Stimulated activated effector memory CD8-positive, alpha-beta T cell treated with anti-CD3 and anti-CD28 coated beads, Interleukin-12 subunit alpha, Interleukin-12 subunit beta, amount 100 ng/mL, for 72 hours (primary cell): ENCODE measurements around the gene GGACT.
"Not testable (repeated sequence)": the region's sequence is repeated elsewhere in the genome, so short reads cannot be mapped to it uniquely, and the experiment has no call there.

ENCODE experiments used
- ATAC-seq: fragments of 150-1000 bp; cut with Tn5 transposase; 2 replicates; pipeline ENCODE4 v1.10.0; 2021
- DNase-seq, 2 donors: peaks; one replicate each; pipeline ENCODE4 v3.0.0; 2021 to 2022; ENCODE audit warnings: low spot score in 2 of 2
- H3K27ac Mint-ChIP-seq: one replicate; pipeline ENCODE4 v1.8.0; 2022; ENCODE audit warnings: mild to moderate bottlenecking, mixed read lengths
- H3K36me3 Mint-ChIP-seq: one replicate; pipeline ENCODE4 v1.8.0; 2022; ENCODE audit warnings: mild to moderate bottlenecking, mixed read lengths
- H3K4me1 Mint-ChIP-seq: one replicate; pipeline ENCODE4 v1.8.0; 2022; ENCODE audit warnings: mixed read lengths
- H3K4me3 Mint-ChIP-seq: one replicate; pipeline ENCODE4 v1.8.0; 2022; ENCODE audit warnings: mild to moderate bottlenecking, mixed read lengths
- H3K9me3 Mint-ChIP-seq: one replicate; pipeline ENCODE4 v1.8.0; 2022; ENCODE audit warnings: mixed read lengths

Gene GGACT

GRCh38 chr13:100581030-100581429 lies 7.6 kb downstream of the GGACT start:
- no peak for ATAC-seq
- DNase-seq: no peak
- Mint-ChIP-seq H3K4me1 (peaks cover 14% of the 10 kb centered on the region), H3K4me3 (no peak overlapping the region), H3K36me3 (no peaks in the 10 kb centered on the region), H3K9me3 (no peaks in the 10 kb centered on the region), H3K27ac (peak overlapping the region; percentile 35)

GRCh38 chr13:100580045-100580444 lies 8.5 kb downstream of the GGACT start:
- Mint-ChIP-seq H3K4me1 (peaks cover 15% of the 10 kb centered on the region), H3K36me3 (no peaks in the 10 kb centered on the region), H3K27ac (no peak overlapping the region), H3K4me3 (no peak overlapping the region), H3K9me3 (no peaks in the 10 kb centered on the region)
- ATAC-seq (no peak), DNase-seq (no peak)

GRCh38 chr13:100577239-100577638 lies 11.3 kb downstream of the GGACT start:
- peaks cover 28% of the 10 kb centered on the region for H3K4me1 Mint-ChIP-seq
- not testable (repeated sequence) for ATAC-seq, H3K4me3 Mint-ChIP-seq, DNase-seq, H3K36me3 Mint-ChIP-seq, H3K27ac Mint-ChIP-seq, H3K9me3 Mint-ChIP-seq

GRCh38 chr13:100573121-100573520 lies 15.5 kb downstream of the GGACT start:
- Mint-ChIP-seq H3K4me1 (peaks cover 20% of the 10 kb centered on the region), H3K4me3 (no peak overlapping the region), H3K9me3 (no peaks in the 10 kb centered on the region), H3K36me3 (no peaks in the 10 kb centered on the region), H3K27ac (no peak overlapping the region)
- DNase-seq: peak; percentile 60 to 77
- ATAC-seq: peak; percentile 84

GRCh38 chr13:100566543-100566942 lies 22.0 kb downstream of the GGACT start:
- Mint-ChIP-seq H3K4me1 (peaks cover 14% of the 10 kb centered on the region), H3K27ac (no peak overlapping the region), H3K9me3 (no peaks in the 10 kb centered on the region), H3K36me3 (no peaks in the 10 kb centered on the region), H3K4me3 (no peak overlapping the region)
- no peak for ATAC-seq
- no peak for DNase-seq

GRCh38 chr13:100565286-100565685 lies 23.3 kb downstream of the GGACT start:
- Mint-ChIP-seq H3K4me1 (peaks cover 14% of the 10 kb centered on the region), H3K36me3 (no peaks in the 10 kb centered on the region), H3K9me3 (no peaks in the 10 kb centered on the region), H3K27ac (peak overlapping the region; percentile 9), H3K4me3 (no peak overlapping the region)
- ATAC-seq (no peak), DNase-seq (no peak)

GRCh38 chr13:100564444-100565223 lies 24.0 kb downstream of the GGACT start:
- DNase-seq (no peak), ATAC-seq (no peak)
- no peak overlapping the region for H3K4me3 Mint-ChIP-seq
- H3K9me3 Mint-ChIP-seq: no peaks in the 10 kb centered on the region
- no peaks in the 10 kb centered on the region for H3K36me3 Mint-ChIP-seq
- H3K4me1 Mint-ChIP-seq: peaks cover 14% of the 10 kb centered on the region
- no peak overlapping the region for H3K27ac Mint-ChIP-seq

- Mint-ChIP-seq H3K4me1 (peaks cover 14% of the 10 kb centered on the region), H3K4me3 (no peak overlapping the region), H3K9me3 (no peaks in the 10 kb centered on the region), H3K36me3 (no peaks in the 10 kb centered on the region), H3K27ac (peak overlapping the region; percentile 21)
- DNase-seq (no peak), ATAC-seq (no peak)
These were observed 24.8 kb downstream of the GGACT start for GRCh38 chr13:100563779-100564178.

- Mint-ChIP-seq H3K27ac (no peak overlapping the region), H3K4me3 (no peak overlapping the region), H3K4me1 (peaks cover 14% of the 10 kb centered on the region), H3K36me3 (no peaks in the 10 kb centered on the region), H3K9me3 (no peaks in the 10 kb centered on the region)
- DNase-seq: no peak
- ATAC-seq: no peak
These were observed 26.9 kb downstream of the GGACT start for GRCh38 chr13:100561599-100562204.

- H3K36me3 Mint-ChIP-seq: no peaks in the 10 kb centered on the region
- peaks cover 9% of the 10 kb centered on the region for H3K4me1 Mint-ChIP-seq
- no peaks in the 10 kb centered on the region for H3K9me3 Mint-ChIP-seq
- ATAC-seq (no peak), DNase-seq (no peak)
- no peak overlapping the region for H3K27ac Mint-ChIP-seq
- H3K4me3 Mint-ChIP-seq: no peak overlapping the region
These were observed 27.5 kb downstream of the GGACT start for GRCh38 chr13:100561158-100561499.

- H3K4me1 Mint-ChIP-seq: peaks cover 4% of the 10 kb centered on the region
- DNase-seq (no peak), ATAC-seq (no peak)
- no peaks in the 10 kb centered on the region for H3K9me3 Mint-ChIP-seq
- no peaks in the 10 kb centered on the region for H3K36me3 Mint-ChIP-seq
- H3K4me3 Mint-ChIP-seq: no peak overlapping the region
- no peak overlapping the region for H3K27ac Mint-ChIP-seq
These were observed 28.0 kb downstream of the GGACT start for GRCh38 chr13:100560498-100561157.

GRCh38 chr13:100559886-100560285 lies 28.7 kb downstream of the GGACT start:
- DNase-seq (no peak), ATAC-seq (no peak)
- no peak overlapping the region for H3K27ac Mint-ChIP-seq
- no peaks in the 10 kb centered on the region for H3K4me1 Mint-ChIP-seq
- no peak overlapping the region for H3K4me3 Mint-ChIP-seq
- H3K36me3 Mint-ChIP-seq: no peaks in the 10 kb centered on the region
- H3K9me3 Mint-ChIP-seq: no peaks in the 10 kb centered on the region

GRCh38 chr13:100552755-100553154 lies 35.8 kb downstream of the GGACT start:
- no peak for ATAC-seq
- H3K27ac Mint-ChIP-seq: no peak overlapping the region
- no peaks in the 10 kb centered on the region for H3K4me1 Mint-ChIP-seq
- DNase-seq: no peak
- H3K4me3 Mint-ChIP-seq: no peak overlapping the region
- no peaks in the 10 kb centered on the region for H3K36me3 Mint-ChIP-seq
- H3K9me3 Mint-ChIP-seq: no peaks in the 10 kb centered on the region

- Mint-ChIP-seq H3K4me1 (no peaks in the 10 kb centered on the region), H3K27ac (no peak overlapping the region), H3K36me3 (no peaks in the 10 kb centered on the region), H3K9me3 (no peaks in the 10 kb centered on the region), H3K4me3 (no peak overlapping the region)
- no peak for ATAC-seq
- DNase-seq: no peak
These were observed 39.3 kb downstream of the GGACT start for GRCh38 chr13:100549316-100549715.

GRCh38 chr13:100547791-100548201 lies 40.8 kb downstream of the GGACT start:
- Mint-ChIP-seq H3K36me3 (no peaks in the 10 kb centered on the region), H3K27ac (no peak overlapping the region), H3K9me3 (no peaks in the 10 kb centered on the region), H3K4me1 (peaks cover 2% of the 10 kb centered on the region), H3K4me3 (no peak overlapping the region)
- ATAC-seq (no peak), DNase-seq (no peak)
